ENCODE data around the gene B3GNT3. TPM values are rescaled to one million over a fixed set of nuclear protein-coding genes. Genes with fewer than 3 reads are reported as not detected.

B3GNT3 gene
- total RNA-seq, 4 donors from 2014 or later, result 0.78 to 1.3 TPM; not detected in 2

DNA sequence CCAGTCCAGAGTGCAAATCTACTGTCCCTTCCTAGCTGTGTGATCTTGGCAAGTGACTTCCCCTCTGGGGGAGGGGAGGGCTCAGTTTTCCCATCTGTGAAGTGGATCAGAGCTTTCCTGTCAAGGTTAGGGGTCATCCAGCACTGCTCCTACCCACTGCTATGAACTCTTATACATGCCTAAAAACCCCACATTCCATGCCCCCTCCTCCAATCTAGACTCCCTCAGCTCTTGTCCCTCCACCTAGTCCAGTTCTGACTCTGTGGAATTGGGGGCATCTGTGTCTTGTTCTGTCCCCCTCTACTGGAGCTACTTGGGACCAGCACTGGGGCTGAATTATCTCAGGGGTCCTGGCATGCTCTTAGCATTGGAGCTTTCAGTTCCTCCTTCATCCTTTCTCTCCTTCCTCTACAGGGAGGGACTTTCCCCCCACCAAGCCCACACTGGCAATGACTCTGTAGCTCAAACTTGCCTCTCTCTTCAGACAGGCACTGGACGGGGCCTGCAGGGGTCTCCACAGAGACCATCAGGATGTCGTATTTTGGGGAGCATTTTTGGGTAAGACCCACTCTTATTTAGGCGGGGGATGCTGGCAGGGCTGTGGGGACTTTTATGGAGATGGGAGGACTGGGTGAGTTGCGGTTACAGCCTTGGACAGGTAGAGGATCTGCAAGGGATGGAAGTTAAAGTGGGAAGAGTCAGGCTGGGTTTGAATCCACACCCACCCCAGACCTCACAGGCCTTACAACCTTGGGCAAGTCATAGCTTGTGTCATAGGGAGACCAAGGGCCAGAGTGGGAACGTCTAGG, 40.1 kb upstream of the B3GNT3 start:
- Histone ChIP-seq H3K9me3 (no peaks in the 10 kb centered on the region), H3K27me3 (no peaks in the 10 kb centered on the region), H3K27ac (no peak overlapping the region), H3K4me1 (peaks cover 0 to 7% of the 10 kb centered on the region in 2 donors), H3K36me3 (no peaks in the 10 kb centered on the region), H3K4me3 (replicated peaks in 1 of 3) (no peak overlapping the region)
- TF ChIP-seq POLR2A (IDR thresholded peaks at IDR 0.05), result no peak
- no peak for TF ChIP-seq CTCF (IDR thresholded peaks at IDR 0.05)
- WGBS, 2 donors, result 80 to 81% methylated on average over 5 of the region's 5 CpGs
- intact Hi-C loops (cut with DNase I), result no loop called here
- DNase-seq, result no peak

DNA sequence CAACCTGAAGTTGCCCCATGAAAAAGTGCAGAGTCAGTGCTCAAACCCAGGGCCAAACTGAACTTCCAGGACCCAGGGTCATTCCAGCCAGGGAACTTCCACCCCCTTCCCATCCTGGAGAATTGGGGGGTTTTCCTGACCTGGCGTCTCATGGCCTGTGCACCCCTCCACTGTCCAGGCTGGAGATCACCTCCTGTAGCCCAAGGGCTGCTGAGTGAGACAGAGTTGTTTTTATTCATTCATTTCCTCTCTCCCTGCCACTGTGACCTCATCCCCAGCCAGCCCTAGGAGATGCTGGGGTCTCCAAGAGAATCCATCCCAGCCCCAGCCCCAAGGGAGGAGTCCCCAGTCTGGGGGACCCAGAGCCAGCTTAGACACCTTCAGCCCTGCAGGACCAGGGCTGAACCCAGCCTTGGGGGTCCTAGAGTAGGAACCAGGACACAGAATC, 39.5 kb upstream of the B3GNT3 start:
- Histone ChIP-seq H3K9me3 (no peaks in the 10 kb centered on the region), H3K4me1 (peaks cover 0 to 7% of the 10 kb centered on the region in 2 donors), H3K36me3 (no peaks in the 10 kb centered on the region), H3K27ac (no peak overlapping the region), H3K27me3 (no peaks in the 10 kb centered on the region), H3K4me3 (replicated peaks in 1 of 3) (no peak overlapping the region)
- DNase-seq, result no peak
- intact Hi-C loops (cut with DNase I), result no loop called here
- 75 to 92% methylated on average over 1 of the region's 1 CpG for WGBS, 2 donors
- TF ChIP-seq CTCF (IDR thresholded peaks at IDR 0.05) (no peak), POLR2A (IDR thresholded peaks at IDR 0.05) (no peak)

DNA sequence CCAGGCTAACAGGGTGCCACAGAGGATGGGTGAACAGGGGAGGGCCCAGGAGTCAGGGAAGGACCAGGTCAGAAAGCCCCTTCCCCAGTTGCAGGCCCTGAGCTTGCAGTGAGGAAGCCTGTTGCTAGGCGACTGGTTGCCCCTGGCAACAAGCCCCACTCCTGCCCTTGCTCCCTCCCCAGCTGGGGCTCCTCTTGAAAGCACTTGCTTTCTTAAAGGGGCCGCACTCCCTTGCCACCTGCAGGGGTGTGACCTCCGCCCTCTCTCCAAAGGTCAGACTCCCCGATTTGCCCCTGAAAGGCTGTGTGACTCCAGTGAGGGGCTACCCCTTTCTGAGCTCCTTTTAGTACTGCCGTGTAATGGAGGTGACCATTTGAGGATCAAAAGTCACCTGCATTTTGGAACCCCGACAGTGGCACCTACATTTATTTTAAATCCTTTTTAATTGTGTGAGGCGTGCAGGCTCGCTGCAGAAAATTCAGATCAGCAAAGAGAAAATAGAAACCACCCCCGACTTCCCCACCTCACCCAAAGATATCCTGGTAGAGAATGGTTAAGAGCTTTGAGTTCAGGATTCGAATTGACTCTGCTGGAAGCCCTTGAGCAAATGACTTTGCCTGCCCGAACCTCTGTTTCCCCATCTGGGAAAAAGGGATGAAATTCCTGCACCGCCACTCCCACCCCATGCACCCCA, 38.8 kb upstream of the B3GNT3 start:
- H3K9me3 ChIP-seq, result no peaks in the 10 kb centered on the region
- H3K27ac ChIP-seq, result no peak overlapping the region
- TF ChIP-seq CTCF (IDR thresholded peaks at IDR 0.05), result no peak
- TF ChIP-seq POLR2A (IDR thresholded peaks at IDR 0.05), result no peak
- no peaks in the 10 kb centered on the region for H3K27me3 ChIP-seq
- H3K4me3 ChIP-seq (replicated peaks in 1 of 3), result no peak overlapping the region
- peaks cover 0 to 7% of the 10 kb centered on the region in 2 donors for H3K4me1 ChIP-seq
- peak; percentile 59 to 68 for DNase-seq
- no peaks in the 10 kb centered on the region for H3K36me3 ChIP-seq
- intact Hi-C loops (cut with DNase I), result no loop called here
- WGBS, 2 donors, result 47 to 56% methylated on average over 10 to 11 of the region's 12 CpGs

- Histone ChIP-seq H3K4me1 (peaks cover 0 to 7% of the 10 kb centered on the region in 2 donors), H3K27me3 (no peaks in the 10 kb centered on the region), H3K36me3 (no peaks in the 10 kb centered on the region), H3K27ac (no peak overlapping the region), H3K4me3 (replicated peaks in 1 of 3) (no peak overlapping the region), H3K9me3 (no peaks in the 10 kb centered on the region)
- DNase-seq, result peak; percentile 80 to 86
- intact Hi-C loops (cut with DNase I), result no loop called here
- WGBS, 2 donors, result 14 to 18% methylated on average over 9 of the region's 9 CpGs
- TF ChIP-seq POLR2A (IDR thresholded peaks at IDR 0.05) (no peak), CTCF (IDR thresholded peaks at IDR 0.05) (no peak)
These were observed 37.8 kb upstream of the B3GNT3 start for GRCh38 chr19:17757125-17757524.

DNA sequence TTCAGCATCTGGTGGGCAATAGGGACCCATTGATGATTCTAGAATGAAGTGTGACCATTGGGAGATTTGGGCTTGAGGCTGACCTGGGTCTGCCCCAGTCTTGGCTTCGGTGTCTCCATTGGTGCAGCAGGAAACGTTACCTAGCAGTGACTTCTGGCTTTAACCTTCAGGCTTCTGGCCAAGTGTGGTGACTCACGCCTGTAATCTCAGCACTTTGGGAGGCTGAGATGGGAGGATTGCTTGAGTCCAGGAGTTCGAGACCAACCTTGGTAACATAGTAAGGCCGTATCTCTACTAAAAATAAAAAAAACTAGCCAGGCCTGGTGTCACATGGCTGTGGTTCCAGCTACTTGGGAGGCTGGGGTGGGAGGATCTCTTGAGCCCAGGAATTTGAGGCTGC, 36.4 kb upstream of the B3GNT3 start:
- TF ChIP-seq CTCF (IDR thresholded peaks at IDR 0.05), result no peak
- no peak for TF ChIP-seq POLR2A (IDR thresholded peaks at IDR 0.05)
- Histone ChIP-seq H3K4me3 (replicated peaks in 1 of 3) (no peak overlapping the region), H3K9me3 (no peaks in the 10 kb centered on the region), H3K27me3 (no peaks in the 10 kb centered on the region), H3K36me3 (no peaks in the 10 kb centered on the region), H3K4me1 (peaks cover 0 to 7% of the 10 kb centered on the region in 2 donors), H3K27ac (no peak overlapping the region)
- no peak for DNase-seq
- WGBS, 2 donors, result 73 to 83% methylated on average over 5 of the region's 5 CpGs
- intact Hi-C loops (cut with DNase I), result no loop called here

Measured in thyroid gland (tissue), 4 donors.